Stimulated activated CD8-positive, alpha-beta memory T cell treated with anti-CD3 and anti-CD28 coated beads, Interleukin-12 subunit alpha, Interleukin-12 subunit beta, amount 100 ng/mL, for 24 hours (primary cell): ENCODE results near the gene LTBP3.

Experiments used
- DNase-seq: peaks from one replicate; pipeline ENCODE4 v3.0.0-alpha.2; 2020; ENCODE audit errors: extremely low read depth

Gene LTBP3

GRCh38 chr11:65506772-65507505 is 51.2 kb downstream of the LTBP3 start:
- DNase-seq = no peak

- DNase-seq = no peak
Observed at GRCh38 chr11:65506290-65506771, 51.8 kb downstream of the LTBP3 start.

GRCh38 chr11:65505466-65506289 is 52.5 kb downstream of the LTBP3 start:
- no peak for DNase-seq

- no peak for DNase-seq
Observed at GRCh38 chr11:65504674-65505465, 53.3 kb downstream of the LTBP3 start.

- DNase-seq = no peak
Observed at GRCh38 chr11:65503949-65504673, 54.0 kb downstream of the LTBP3 start.

GRCh38 chr11:65503368-65503948 is 54.7 kb downstream of the LTBP3 start:
- DNase-seq = no peak

GRCh38 chr11:65502555-65503367 is 55.4 kb downstream of the LTBP3 start:
- no peak for DNase-seq

- DNase-seq = no peak
Observed at GRCh38 chr11:65502274-65502554, 55.9 kb downstream of the LTBP3 start.

GRCh38 chr11:65501472-65502273 is 56.5 kb downstream of the LTBP3 start:
- no peak for DNase-seq

- no peak for DNase-seq
Observed at GRCh38 chr11:65501186-65501471, 57.0 kb downstream of the LTBP3 start.

- DNase-seq = no peak
Observed at GRCh38 chr11:65500387-65501185, 57.6 kb downstream of the LTBP3 start.

- DNase-seq = no peak
Observed at GRCh38 chr11:65499713-65500386, 58.3 kb downstream of the LTBP3 start.

GRCh38 chr11:65498977-65499712 is 59.0 kb downstream of the LTBP3 start, which contains the start of gene MALAT1:
MALAT1 (plus strand) TSS chr11:65499045.
- peak; percentile 80 for DNase-seq

GRCh38 chr11:65498727-65498976 is 59.5 kb downstream of the LTBP3 start:
- DNase-seq = no peak

GRCh38 chr11:65498042-65498726 is 60.0 kb downstream of the LTBP3 start:
- DNase-seq = no peak

GRCh38 chr11:65497141-65498041 is 60.8 kb downstream of the LTBP3 start:
- DNase-seq = peak; percentile 99
